HepG2 (cell line): Measurements from ENCODE around the gene RHBDF2.

Source experiments
- ATF3 ChIP-seq: sonication (generic); formaldehyde crosslinking; IDR thresholded peaks from 2 replicates; pipeline ENCODE4 v1.4.0; 2020; ENCODE audit warnings: missing genetic modification reagents
- IKZF1 ChIP-seq: fragments of 450-650 bp; IDR thresholded peaks from 2 replicates; pipeline ENCODE4 v1.7.1; 2016
- JUNB ChIP-seq: sonication (generic); formaldehyde crosslinking; IDR thresholded peaks from 2 replicates; pipeline ENCODE4 v1.8.0; 2022; ENCODE audit warnings: missing genetic modification reagents, mild to moderate bottlenecking, borderline replicate concordance
- KLF12 ChIP-seq: sonication (generic); formaldehyde crosslinking; IDR thresholded peaks from 2 replicates; pipeline ENCODE4 v1.4.0; 2020; ENCODE audit warnings: missing genetic modification reagents, borderline replicate concordance
- RBM22 ChIP-seq: fragments of 200-400 bp; formaldehyde crosslinking; optimal IDR thresholded peaks from 2 replicates; pipeline ENCODE3; 2017; ENCODE audit warnings: mild to moderate bottlenecking, low read length, moderate library complexity
- TFDP2 ChIP-seq: sonication (generic); formaldehyde crosslinking; IDR thresholded peaks from 2 replicates; pipeline ENCODE4 v1.4.0; 2020; ENCODE audit warnings: missing genetic modification reagents

GRCh38 chr17:76523084-76524037 lies 22.1 kb upstream of the RHBDF2 start:
- no peak for TF ChIP-seq JUNB
- TF ChIP-seq KLF12 (CRISPR knock-in tag): no peak
- TF ChIP-seq TFDP2 (CRISPR knock-in tag): peak; percentile 54; the same call in 1 of the 2 replicates
- TF ChIP-seq IKZF1: no peak
- TF ChIP-seq RBM22: no peak
- TF ChIP-seq ATF3 (CRISPR knock-in tag): no peak
